AG04450 (cell line): ENCODE results near the gene GPATCH2. TPM values are rescaled to one million over a fixed set of nuclear protein-coding genes. Genes with fewer than 3 reads are reported as not detected.
"Not testable (repeated sequence)": the region's sequence is repeated elsewhere in the genome, so short reads cannot be mapped to it uniquely, and the experiment has no call there.

Source experiments
- CTCF ChIA-PET: fragments of 300-600, 350-600 bp; formaldehyde crosslinking; extraction: SDS; loops from one replicate; lab custom pipeline; 2022; ENCODE audit warnings: antibody characterized with exemption, inconsistent platforms; lab: Charles Lee
- POLR2A ChIA-PET: fragments of 350-600 bp; formaldehyde crosslinking; extraction: SDS; loops from one replicate; lab custom pipeline; 2021; ENCODE audit warnings: antibody characterized with exemption, inconsistent platforms; lab: Yijun Ruan, JAX
- DNase-seq: peaks from one replicate; pipeline ENCODE4 v3.0.0-alpha.2; 2011; ENCODE audit warnings: low read depth, low spot score
- H3K27ac ChIP-seq: one replicate; pipeline ENCODE4 v1.5.1; 2012; ENCODE audit warnings: low read depth, low read length, control low read depth
- H3K27me3 ChIP-seq: one replicate; pipeline ENCODE4 v1.6.0; 2012; ENCODE audit warnings: low read length; ENCODE audit not compliant: control insufficient read depth, insufficient read depth
- H3K4me3 ChIP-seq: 2 replicates; pipeline ENCODE4 v1.5.1; 2011; ENCODE audit warnings: mild to moderate bottlenecking, low read depth, low read length, control low read depth
- H3K9me3 ChIP-seq: 2 replicates; pipeline ENCODE4 v1.5.1; 2012; ENCODE audit warnings: low read length; ENCODE audit not compliant: control insufficient read depth, insufficient read depth
- CTCF ChIP-seq: IDR thresholded peaks from 2 replicates; pipeline ENCODE4 v1.5.1; 2011; ENCODE audit warnings: low read depth, low read length, control low read depth, inconsistent platforms
- polyA plus RNA-seq: library from polyadenylated mRNA; depleted of rRNA; stranded (reverse); fragments of >200 nt; gene quantifications from 2 replicates; pipeline ENCODE4 v1.2.3, GENCODE V29; 2011

Gene GPATCH2
- polyA plus RNA-seq, 1 experiment = 11.1 TPM

- Histone ChIP-seq H3K9me3 (no peaks in the 10 kb centered on the region), H3K4me3 (no peak overlapping the region), H3K27me3 (no peaks in the 10 kb centered on the region), H3K27ac (no peak overlapping the region)
- ChIA-PET CTCF (no interaction called here), POLR2A (no interaction called here)
- no peak for DNase-seq
- no peak for TF ChIP-seq CTCF
Measured at GRCh38 chr1:217586586-217586985, 44.3 kb downstream of the GPATCH2 start.

- H3K27me3 ChIP-seq = no peaks in the 10 kb centered on the region
- ChIA-PET CTCF (no interaction called here), POLR2A (no interaction called here)
- no peak for DNase-seq
- H3K4me3 ChIP-seq = no peak overlapping the region
- TF ChIP-seq CTCF = no peak
- H3K9me3 ChIP-seq = no peaks in the 10 kb centered on the region
- no peak overlapping the region for H3K27ac ChIP-seq
Measured at GRCh38 chr1:217585577-217585976, 45.3 kb downstream of the GPATCH2 start.

- POLR2A ChIA-PET, CTCF ChIA-PET, H3K27me3 ChIP-seq, H3K9me3 ChIP-seq, DNase-seq, H3K27ac ChIP-seq, H3K4me3 ChIP-seq: not testable (repeated sequence)
Measured at GRCh38 chr1:217584286-217584811, 46.5 kb downstream of the GPATCH2 start.

- H3K4me3 ChIP-seq = no peak overlapping the region
- POLR2A ChIA-PET = no interaction called here
- DNase-seq = no peak
- TF ChIP-seq CTCF = no peak
- CTCF ChIA-PET = no interaction called here
- no peaks in the 10 kb centered on the region for H3K27me3 ChIP-seq
- H3K27ac ChIP-seq = no peak overlapping the region
- H3K9me3 ChIP-seq = no peaks in the 10 kb centered on the region
Measured at GRCh38 chr1:217577336-217577735, 53.6 kb downstream of the GPATCH2 start.

- Histone ChIP-seq H3K4me3 (no peak overlapping the region), H3K9me3 (no peaks in the 10 kb centered on the region), H3K27ac (no peak overlapping the region), H3K27me3 (no peaks in the 10 kb centered on the region)
- no peak for TF ChIP-seq CTCF
- POLR2A ChIA-PET = no interaction called here
- DNase-seq = no peak
- CTCF ChIA-PET = interaction anchor here (0.6 kb wide), 1 partner anchor 19 kb away, joined by 3 read pairs; no protein-coding TSS in a partner anchor
Measured at GRCh38 chr1:217574265-217574949, 56.5 kb downstream of the GPATCH2 start.
